Inflammatory macrophage treated with lipopolysaccharide for 4 hours (primary cell): ENCODE data around the gene MATCAP1.

Source experiments
- DNase-seq: peaks from one replicate; pipeline ENCODE4 v3.0.0-alpha.2; 2020

The MATCAP1 gene

GRCh38 chr16:67155295-67156142 lies 28.2 kb downstream of the MATCAP1 start:
- DNase-seq = peak; percentile 70

- no peak for DNase-seq
These were observed 29.0 kb downstream of the MATCAP1 start for GRCh38 chr16:67154578-67155294.

GRCh38 chr16:67151431-67152097 lies 32.2 kb downstream of the MATCAP1 start:
- no peak for DNase-seq

GRCh38 chr16:67150833-67151396 lies 32.8 kb downstream of the MATCAP1 start, which contains the start of gene B3GNT9:
TSS of gene B3GNT9 (minus strand) at chr16:67150998. CDS start at chr16:67150485, 513 bp downstream.
- DNase-seq = no peak

- peak; percentile 30 for DNase-seq
These were observed 33.5 kb downstream of the MATCAP1 start for GRCh38 chr16:67150047-67150832.

- DNase-seq = no peak
These were observed 34.3 kb downstream of the MATCAP1 start for GRCh38 chr16:67149276-67150046.

GRCh38 chr16:67148656-67149275 lies 35.0 kb downstream of the MATCAP1 start:
- DNase-seq = no peak

- DNase-seq = no peak
These were observed 35.5 kb downstream of the MATCAP1 start for GRCh38 chr16:67148221-67148620.

GRCh38 chr16:67147437-67148140 lies 36.2 kb downstream of the MATCAP1 start:
- no peak for DNase-seq

- DNase-seq = no peak
These were observed 37.0 kb downstream of the MATCAP1 start for GRCh38 chr16:67146523-67147357.

- no peak for DNase-seq
These were observed 38.0 kb downstream of the MATCAP1 start for GRCh38 chr16:67145746-67146145.

- DNase-seq = no peak
These were observed 38.8 kb downstream of the MATCAP1 start for GRCh38 chr16:67144943-67145342.

GRCh38 chr16:67142342-67142741 lies 41.4 kb downstream of the MATCAP1 start:
- DNase-seq = no peak

- no peak for DNase-seq
These were observed 42.4 kb downstream of the MATCAP1 start for GRCh38 chr16:67141391-67141790.

- no peak for DNase-seq
These were observed 46.2 kb downstream of the MATCAP1 start for GRCh38 chr16:67137605-67138004.

GRCh38 chr16:67129422-67129821 lies 54.3 kb downstream of the MATCAP1 start:
- DNase-seq = no peak

GRCh38 chr16:67128887-67129286 lies 54.9 kb downstream of the MATCAP1 start:
- DNase-seq = no peak

- DNase-seq = no peak
These were observed 55.3 kb downstream of the MATCAP1 start for GRCh38 chr16:67128417-67128816.
